HFFc6 (cell line): ENCODE data around the gene TTLL4. TPM values are rescaled to one million over a fixed set of nuclear protein-coding genes. Genes with fewer than 3 reads are reported as not detected.

Experiments
- DNase-seq: peaks from one replicate; pipeline ENCODE4 v3.0.0-alpha.2; 2018
- H3K27ac Mint-ChIP-seq: 2 replicates; pipeline ENCODE4 v1.8.0; 2020; ENCODE audit warnings: mild to moderate bottlenecking, mixed read lengths
- H3K27me3 Mint-ChIP-seq: 2 replicates; pipeline ENCODE4 v1.8.0; 2021; ENCODE audit warnings: mild to moderate bottlenecking, moderate library complexity, mixed read lengths; ENCODE audit not compliant: insufficient read depth
- H3K36me3 Mint-ChIP-seq: 2 replicates; pipeline ENCODE4 v1.8.0; 2021; ENCODE audit warnings: low read depth, mixed read lengths
- H3K4me1 Mint-ChIP-seq: 2 replicates; pipeline ENCODE4 v1.8.0; 2020; ENCODE audit warnings: low read depth, mixed read lengths
- H3K4me3 Mint-ChIP-seq: 2 replicates; pipeline ENCODE4 v1.8.0; 2020; ENCODE audit warnings: mild to moderate bottlenecking, moderate library complexity, mixed read lengths
- H3K9me3 Mint-ChIP-seq: 2 replicates; pipeline ENCODE4 v1.8.0; 2020; ENCODE audit warnings: mild to moderate bottlenecking, mixed read lengths
- CTCF ChIP-seq: fragments of 200-600 bp; sonication (generic); IDR thresholded peaks from 2 replicates; pipeline ENCODE4 v1.5.0; 2021; ENCODE audit warnings: antibody characterized with exemption, mild to moderate bottlenecking
- total RNA-seq, 6 experiments: library from RNA; stranded (reverse); fragmentation: NEBNext Ultra II Directional; extraction: Animal tissue kit (Norgen Biotek cat#: 25700); gene quantifications; 2 replicates in 1 of 6; 3 replicates in 5 of 6; pipeline ENCODE4 v1.2.3, GENCODE V29; 2021

Gene TTLL4
- total RNA-seq, 6 experiments from 2014 or later = 16.1 to 19.6 (median 17.0) TPM

GRCh38 chr2:218717262-218717661 lies 6.6 kb downstream of the TTLL4 start:
- Mint-ChIP-seq H3K4me3 (no peak overlapping the region), H3K27ac (peak overlapping the region; percentile 24; the same call in 1 of the 2 replicates), H3K4me1 (peaks cover 16% of the 10 kb centered on the region), H3K9me3 (no peaks in the 10 kb centered on the region), H3K36me3 (peaks cover 10% of the 10 kb centered on the region; the same call in 1 of the 2 replicates), H3K27me3 (no peaks in the 10 kb centered on the region)
- no peak for DNase-seq
- TF ChIP-seq CTCF = no peak

GRCh38 chr2:218718058-218718457 lies 7.4 kb downstream of the TTLL4 start:
- DNase-seq = no peak
- H3K4me1 Mint-ChIP-seq = peaks cover 24% of the 10 kb centered on the region
- no peaks in the 10 kb centered on the region for H3K9me3 Mint-ChIP-seq
- no peak for TF ChIP-seq CTCF
- no peaks in the 10 kb centered on the region for H3K27me3 Mint-ChIP-seq
- no peak overlapping the region for H3K27ac Mint-ChIP-seq
- no peak overlapping the region for H3K4me3 Mint-ChIP-seq
- H3K36me3 Mint-ChIP-seq = peaks cover 10% of the 10 kb centered on the region; the same call in 1 of the 2 replicates

GRCh38 chr2:218719457-218719856 lies 8.8 kb downstream of the TTLL4 start:
- Mint-ChIP-seq H3K27ac (no peak overlapping the region), H3K27me3 (no peaks in the 10 kb centered on the region), H3K36me3 (peaks cover 10% of the 10 kb centered on the region; the same call in 1 of the 2 replicates), H3K9me3 (no peaks in the 10 kb centered on the region), H3K4me1 (peaks cover 22% of the 10 kb centered on the region), H3K4me3 (no peak overlapping the region)
- DNase-seq = no peak
- TF ChIP-seq CTCF = no peak

- no peaks in the 10 kb centered on the region for H3K9me3 Mint-ChIP-seq
- TF ChIP-seq CTCF = no peak
- no peaks in the 10 kb centered on the region for H3K27me3 Mint-ChIP-seq
- H3K36me3 Mint-ChIP-seq = peaks cover 10% of the 10 kb centered on the region; the same call in 1 of the 2 replicates
- H3K27ac Mint-ChIP-seq = no peak overlapping the region
- peaks cover 22% of the 10 kb centered on the region for H3K4me1 Mint-ChIP-seq
- no peak for DNase-seq
- no peak overlapping the region for H3K4me3 Mint-ChIP-seq
Observed at GRCh38 chr2:218720048-218721041, 9.7 kb downstream of the TTLL4 start.

GRCh38 chr2:218721488-218721887 lies 10.9 kb downstream of the TTLL4 start:
- peaks cover 22% of the 10 kb centered on the region for H3K4me1 Mint-ChIP-seq
- TF ChIP-seq CTCF = no peak
- no peaks in the 10 kb centered on the region for H3K27me3 Mint-ChIP-seq
- peaks cover 8% of the 10 kb centered on the region for H3K9me3 Mint-ChIP-seq
- no peak overlapping the region for H3K4me3 Mint-ChIP-seq
- peaks cover 15% of the 10 kb centered on the region for H3K36me3 Mint-ChIP-seq
- DNase-seq = no peak
- H3K27ac Mint-ChIP-seq = no peak overlapping the region
